ENCODE results near the gene OFD1.
A peak's percentile ranks its signal among the peaks of the same experiment; 100 is the strongest.

The OFD1 gene

GRCh38 chrX:13734278-13735172 is at the start of gene OFD1, which contains the start of gene TRAPPC2:
Gene OFD1 (plus strand): TSS chrX:13734748. CDS start chrX:13735072, 324 bp downstream.
Gene TRAPPC2 (minus strand): TSS chrX:13734620. CDS start chrX:13719963, 14,657 bp downstream.
- TF ChIP-seq GATA1 (IDR thresholded peaks at IDR 0.05; ENCODE audit: low read depth, low read length) (no peak), POLR2A (IDR thresholded peaks at IDR 0.05; ENCODE audit: low read length) (peak; percentile 98)
- peak; percentile 95 for DNase-seq

- no peak for DNase-seq
Measured at GRCh38 chrX:13685126-13685763, 49.3 kb upstream of the OFD1 start.

GRCh38 chrX:13687203-13687602 is 47.3 kb upstream of the OFD1 start:
- no peak for TF ChIP-seq POLR2A (IDR thresholded peaks at IDR 0.05; ENCODE audit: low read length)
- TF ChIP-seq GATA1 (IDR thresholded peaks at IDR 0.05; ENCODE audit: low read depth, low read length): no peak
- DNase-seq: no peak

More at GRCh38 chrX:13685126-13685763, 49.3 kb upstream of the OFD1 start:
- no peak for TF ChIP-seq POLR2A (IDR thresholded peaks at IDR 0.05; ENCODE audit: low read length)

GRCh38 chrX:13688384-13688957 is 46.1 kb upstream of the OFD1 start:
- peak in 1 of 2 experiments; percentile 36 for DNase-seq
- TF ChIP-seq GATA1 (IDR thresholded peaks at IDR 0.05; ENCODE audit: low read depth, low read length) (no peak), POLR2A (IDR thresholded peaks at IDR 0.05; ENCODE audit: low read length) (peak; percentile 13)

- no peak for TF ChIP-seq GATA1 (IDR thresholded peaks at IDR 0.05; ENCODE audit: low read depth, low read length)
- peak; percentile 52 for TF ChIP-seq POLR2A (IDR thresholded peaks at IDR 0.05; ENCODE audit: low read length)
- DNase-seq: peak; percentile 78 to 84
Measured at GRCh38 chrX:13688958-13689740, 45.4 kb upstream of the OFD1 start, which contains the start of gene RAB9A. Gene RAB9A (plus strand): TSS chrX:13689128. CDS start chrX:13708747, 19,619 bp downstream.

GRCh38 chrX:13689741-13690211 is 44.8 kb upstream of the OFD1 start:
- TF ChIP-seq POLR2A (IDR thresholded peaks at IDR 0.05; ENCODE audit: low read length) (peak; percentile 5), GATA1 (IDR thresholded peaks at IDR 0.05; ENCODE audit: low read depth, low read length) (no peak)
- DNase-seq: peak; percentile 66 to 68

- no peak for DNase-seq
- TF ChIP-seq POLR2A (IDR thresholded peaks at IDR 0.05; ENCODE audit: low read length): no peak
- no peak for TF ChIP-seq GATA1 (IDR thresholded peaks at IDR 0.05; ENCODE audit: low read depth, low read length)
Measured at GRCh38 chrX:13690836-13691235, 43.7 kb upstream of the OFD1 start.

- DNase-seq: no peak
- TF ChIP-seq POLR2A (IDR thresholded peaks at IDR 0.05; ENCODE audit: low read length): no peak
- no peak for TF ChIP-seq GATA1 (IDR thresholded peaks at IDR 0.05; ENCODE audit: low read depth, low read length)
Measured at GRCh38 chrX:13691841-13692371, 42.6 kb upstream of the OFD1 start.

- TF ChIP-seq POLR2A (IDR thresholded peaks at IDR 0.05; ENCODE audit: low read length): no peak
- TF ChIP-seq GATA1 (IDR thresholded peaks at IDR 0.05; ENCODE audit: low read depth, low read length): no peak
Measured at GRCh38 chrX:13692771-13693231, 41.7 kb upstream of the OFD1 start.

GRCh38 chrX:13693341-13693961 is 41.1 kb upstream of the OFD1 start:
- TF ChIP-seq GATA1 (IDR thresholded peaks at IDR 0.05; ENCODE audit: low read depth, low read length): no peak
- no peak for TF ChIP-seq POLR2A (IDR thresholded peaks at IDR 0.05; ENCODE audit: low read length)
- no peak for DNase-seq

More at GRCh38 chrX:13692771-13693231, 41.7 kb upstream of the OFD1 start:
- peak; percentile 7 to 12 for DNase-seq

- no peak for DNase-seq
- no peak for TF ChIP-seq GATA1 (IDR thresholded peaks at IDR 0.05; ENCODE audit: low read depth, low read length)
- TF ChIP-seq POLR2A (IDR thresholded peaks at IDR 0.05; ENCODE audit: low read length): no peak
Measured at GRCh38 chrX:13694359-13694758, 40.2 kb upstream of the OFD1 start.

- DNase-seq: no peak
- no peak for TF ChIP-seq POLR2A (IDR thresholded peaks at IDR 0.05; ENCODE audit: low read length)
- TF ChIP-seq GATA1 (IDR thresholded peaks at IDR 0.05; ENCODE audit: low read depth, low read length): no peak
Measured at GRCh38 chrX:13694983-13695382, 39.6 kb upstream of the OFD1 start.

All from erythroblast (primary cell).